ENCODE data around the gene KIF4B.
"Not testable (repeated sequence)": the region's sequence is repeated elsewhere in the genome, so short reads cannot be mapped to it uniquely, and the experiment has no call there.

The KIF4B gene

GRCh38 chr5:155002722-155003121, 10.8 kb upstream of the KIF4B start:
- DNase-seq (ENCODE audit: extremely low read depth in 1 of 2, low read depth in 1 of 2), result not testable (repeated sequence)

- peak in 1 of 2 donors; percentile 21 for DNase-seq (ENCODE audit: extremely low read depth in 1 of 2, low read depth in 1 of 2)
Measured at GRCh38 chr5:155004138-155004744, 9.3 kb upstream of the KIF4B start.

DNA sequence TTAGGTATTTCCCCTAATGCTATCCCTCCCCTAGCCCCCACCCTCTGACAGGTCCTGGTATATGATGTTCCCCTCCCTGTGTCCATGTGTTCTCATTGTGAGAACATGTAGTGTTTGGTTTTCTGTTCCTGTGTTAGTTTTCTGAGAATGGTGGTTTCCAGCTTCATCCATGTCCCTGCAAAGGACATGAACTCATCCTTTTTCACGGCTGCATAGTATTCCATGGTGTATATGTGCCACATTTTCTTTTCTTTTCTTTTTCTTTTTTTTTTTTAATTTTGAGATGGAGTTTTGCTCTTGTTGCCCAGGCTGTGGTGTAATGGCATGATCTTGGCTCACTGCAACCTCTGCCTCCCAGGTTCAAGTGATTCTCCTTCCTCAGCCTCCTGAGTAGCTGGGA, 7.3 kb upstream of the KIF4B start:
- DNase-seq (ENCODE audit: extremely low read depth in 1 of 2, low read depth in 1 of 2), result not testable (repeated sequence)

DNA sequence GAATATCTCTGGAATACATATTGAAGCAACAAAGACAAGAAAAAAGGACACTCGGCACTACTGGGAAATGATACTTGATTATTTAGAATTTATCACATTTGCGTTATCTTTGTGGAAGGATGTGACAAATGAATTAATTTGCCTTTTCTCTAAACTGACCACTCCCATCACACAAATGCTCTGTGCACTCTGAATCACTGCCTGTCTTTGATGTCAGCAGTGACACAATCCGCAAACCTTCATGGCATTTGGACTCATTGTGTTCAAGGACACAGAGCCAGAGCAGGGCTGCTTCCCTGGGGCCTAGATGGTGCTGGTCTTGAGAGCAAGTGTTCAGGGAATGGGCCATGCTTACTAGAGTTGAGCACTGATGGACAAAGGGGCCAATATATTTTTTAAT, 4.9 kb upstream of the KIF4B start:
- no peak for DNase-seq (ENCODE audit: extremely low read depth in 1 of 2, low read depth in 1 of 2)

- DNase-seq (ENCODE audit: extremely low read depth in 1 of 2, low read depth in 1 of 2), result no peak
Measured at GRCh38 chr5:155010881-155011280, 2.7 kb upstream of the KIF4B start.

DNA sequence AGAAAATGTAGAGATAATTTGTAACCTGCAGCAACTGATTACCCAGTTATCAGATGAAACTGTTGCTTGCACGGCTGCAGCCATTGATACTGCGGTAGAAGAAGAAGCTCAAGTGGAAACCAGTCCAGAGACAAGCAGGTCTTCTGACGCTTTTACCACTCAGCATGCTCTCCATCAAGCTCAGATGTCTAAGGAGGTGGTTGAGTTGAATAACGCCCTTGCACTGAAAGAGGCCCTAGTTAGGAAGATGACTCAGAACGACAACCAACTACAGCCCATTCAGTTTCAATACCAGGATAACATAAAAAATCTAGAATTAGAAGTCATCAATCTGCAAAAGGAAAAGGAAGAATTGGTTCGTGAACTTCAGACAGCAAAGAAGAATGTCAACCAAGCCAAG, 1.7 kb downstream of the KIF4B start:
- no peak for DNase-seq (ENCODE audit: extremely low read depth in 1 of 2, low read depth in 1 of 2)

DNA sequence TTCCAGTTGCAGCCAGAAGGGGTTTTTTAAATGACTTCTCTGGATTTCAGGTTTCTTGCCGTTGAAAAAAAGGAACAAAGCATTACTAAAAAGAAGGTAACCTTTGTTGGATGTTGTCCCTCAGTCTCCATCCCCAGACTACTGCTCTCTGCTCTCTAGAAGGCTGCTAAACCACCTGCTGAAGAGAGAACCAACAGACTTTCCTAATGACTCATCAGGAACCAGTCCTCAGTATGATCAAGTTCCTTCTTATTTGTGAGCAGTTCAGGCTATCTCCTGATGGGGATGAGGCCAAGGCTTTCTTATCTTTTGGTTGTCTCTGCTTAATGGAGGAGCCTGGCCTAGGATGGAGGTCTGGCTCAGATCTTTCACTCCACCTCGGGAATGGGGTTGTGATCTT, 4.1 kb downstream of the KIF4B start:
- DNase-seq (ENCODE audit: extremely low read depth in 1 of 2, low read depth in 1 of 2), result no peak

GRCh38 chr5:155019601-155020226, 6.2 kb downstream of the KIF4B start:
- DNase-seq (ENCODE audit: extremely low read depth in 1 of 2, low read depth in 1 of 2), result no peak

DNA sequence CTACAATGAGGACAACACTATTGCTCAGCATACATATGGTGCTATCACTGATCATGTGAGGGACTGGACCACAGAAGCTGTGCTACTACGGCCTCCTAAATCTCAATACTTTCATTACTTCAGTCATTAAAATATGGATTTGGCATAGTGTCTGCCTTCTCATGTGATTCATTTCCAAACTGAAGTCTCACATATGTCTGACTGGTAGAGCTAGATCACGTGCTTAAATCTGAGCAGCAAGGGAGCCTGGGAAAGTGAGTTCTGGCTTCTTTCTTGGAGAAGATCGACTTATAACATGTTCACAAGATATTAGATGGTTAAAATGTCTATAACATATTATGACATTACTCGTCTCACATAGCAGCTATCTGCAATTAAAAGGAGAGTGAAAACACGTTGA, 8.3 kb downstream of the KIF4B start:
- no peak for DNase-seq (ENCODE audit: extremely low read depth in 1 of 2, low read depth in 1 of 2)

- no peak for DNase-seq (ENCODE audit: extremely low read depth in 1 of 2, low read depth in 1 of 2)
Measured at GRCh38 chr5:155023320-155023719, 9.8 kb downstream of the KIF4B start.

- no peak for DNase-seq (ENCODE audit: extremely low read depth in 1 of 2, low read depth in 1 of 2)
Measured at GRCh38 chr5:155024015-155024414, 10.5 kb downstream of the KIF4B start.

- no peak for DNase-seq (ENCODE audit: extremely low read depth in 1 of 2, low read depth in 1 of 2)
Measured at GRCh38 chr5:155025895-155026294, 12.3 kb downstream of the KIF4B start.

DNA sequence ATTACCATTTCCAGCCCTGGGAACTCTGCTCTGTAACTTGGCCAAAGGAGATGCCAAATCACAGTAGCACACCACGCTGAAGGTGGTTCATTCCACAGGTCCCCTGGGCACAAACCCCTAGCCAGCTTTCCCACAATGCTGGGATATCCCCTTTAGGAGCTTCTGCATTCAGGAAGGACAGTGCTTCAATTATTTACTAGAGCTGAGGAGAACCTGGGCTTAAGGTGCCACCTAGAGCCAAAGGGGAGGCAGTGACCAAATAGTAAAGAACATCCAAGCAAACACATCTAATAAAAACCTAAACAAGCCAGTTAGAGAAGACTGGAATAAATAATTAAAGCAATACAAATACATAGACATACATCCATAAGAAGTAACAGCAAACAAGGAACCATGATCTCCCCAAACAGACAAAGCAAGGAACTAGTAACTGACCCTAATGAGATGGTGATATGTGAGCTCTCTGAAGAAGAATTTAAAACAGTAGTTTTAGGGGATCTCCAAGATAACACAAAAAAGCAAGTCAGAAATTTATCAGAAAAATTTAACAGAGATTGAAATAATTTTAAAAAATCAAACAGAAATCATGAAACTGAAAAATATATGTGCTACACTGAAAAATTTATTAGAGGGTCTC, 14.6 kb downstream of the KIF4B start:
- no peak for DNase-seq (ENCODE audit: extremely low read depth in 1 of 2, low read depth in 1 of 2)

- no peak for DNase-seq (ENCODE audit: extremely low read depth in 1 of 2, low read depth in 1 of 2)
Measured at GRCh38 chr5:155029240-155029639, 15.7 kb downstream of the KIF4B start.

GRCh38 chr5:155034145-155034744, 20.7 kb downstream of the KIF4B start:
- not testable (repeated sequence) for DNase-seq (ENCODE audit: extremely low read depth in 1 of 2, low read depth in 1 of 2)

- not testable (repeated sequence) for DNase-seq (ENCODE audit: extremely low read depth in 1 of 2, low read depth in 1 of 2)
Measured at GRCh38 chr5:155035087-155035486, 21.5 kb downstream of the KIF4B start.

- no peak for DNase-seq (ENCODE audit: extremely low read depth in 1 of 2, low read depth in 1 of 2)
Measured at GRCh38 chr5:155040984-155041653, 27.6 kb downstream of the KIF4B start.

- DNase-seq (ENCODE audit: extremely low read depth in 1 of 2, low read depth in 1 of 2), result no peak
Measured at GRCh38 chr5:155044591-155044990, 31.0 kb downstream of the KIF4B start.

DNA sequence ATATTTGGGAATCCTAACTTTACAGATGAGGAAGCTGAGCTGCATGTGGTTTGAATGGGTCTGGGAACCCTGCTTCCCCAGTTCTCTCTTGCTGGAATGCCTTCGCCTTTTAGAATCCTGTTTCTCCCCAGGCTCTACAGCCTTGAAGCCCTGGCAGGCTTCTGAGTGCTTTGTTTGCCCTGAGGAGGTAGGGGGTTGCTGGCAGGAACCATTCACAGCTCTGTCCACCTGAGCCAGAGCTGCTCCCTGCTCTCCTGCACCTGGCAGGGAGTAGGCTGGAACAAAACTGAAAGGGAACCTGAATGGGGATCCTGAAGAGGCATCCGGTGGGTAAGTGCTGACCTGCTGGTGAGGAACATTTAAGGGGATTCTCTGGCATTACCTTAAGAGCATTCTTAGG, 33.0 kb downstream of the KIF4B start:
- no peak for DNase-seq (ENCODE audit: extremely low read depth in 1 of 2, low read depth in 1 of 2)

GRCh38 chr5:155047818-155048217, 34.3 kb downstream of the KIF4B start:
- DNase-seq (ENCODE audit: extremely low read depth in 1 of 2, low read depth in 1 of 2), result no peak

- no peak for DNase-seq (ENCODE audit: extremely low read depth in 1 of 2, low read depth in 1 of 2)
Measured at GRCh38 chr5:155049569-155050383, 36.2 kb downstream of the KIF4B start.
